ENCODE results near the gene OR52E2. TPM values are rescaled to one million over a fixed set of nuclear protein-coding genes. Genes with fewer than 3 reads are reported as not detected.

The OR52E2 gene
- total and polyA plus RNA-seq, 2 donors (not counting 1 experiment from before 2014, with no cell fraction given), result not detected

DNA sequence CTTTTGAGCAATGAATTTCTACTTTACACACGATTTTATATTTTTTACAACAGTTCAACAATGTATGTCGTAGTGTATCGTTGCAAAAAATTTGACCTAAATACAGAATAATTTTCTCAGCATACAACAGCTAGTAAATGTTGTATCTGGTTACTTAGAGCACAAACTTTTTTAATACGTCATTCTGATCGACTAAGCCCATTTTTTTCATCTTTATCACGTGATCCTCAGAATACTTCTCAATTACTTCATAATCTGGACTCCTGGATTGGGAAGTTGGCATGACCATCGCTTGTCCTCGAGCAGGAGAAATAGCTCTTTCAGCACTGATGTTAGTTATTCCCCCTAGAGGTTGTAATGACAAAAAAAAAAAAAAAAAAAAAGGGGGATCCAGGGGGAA, 48.2 kb downstream of the OR52E2 start:
- no peak for DNase-seq (ENCODE audit: low read depth in 2 of 2)
- Histone ChIP-seq H3K27me3 (ENCODE audit: control insufficient read depth, insufficient read depth, low read length) (no peaks in the 10 kb centered on the region), H3K36me3 (ENCODE audit: control insufficient read depth, insufficient read depth, low read length) (no peaks in the 10 kb centered on the region), H3K27ac (ENCODE audit: insufficient read depth, low read length) (no peak overlapping the region), H3K79me2 (ENCODE audit: control insufficient read depth, insufficient read depth, low read length) (no peaks in the 10 kb centered on the region), H3K4me1 (ENCODE audit: control insufficient read depth, extremely low read depth, insufficient read depth, low read length) (no peaks in the 10 kb centered on the region), H3K9ac (ENCODE audit: insufficient read depth, low read length) (no peak overlapping the region), H3K4me2 (ENCODE audit: extremely low read depth, insufficient read depth, low read length) (no peak overlapping the region), H3K4me3 (replicated peaks in 1 of 4; ENCODE audit: control extremely low read depth in 1 of 4, insufficient read depth in 1 of 4, low read depth in 3 of 4, low read length in 4 of 4) (no peak overlapping the region), H4K20me1 (ENCODE audit: control insufficient read depth, extremely low read depth, insufficient read depth, low read length) (no peaks in the 10 kb centered on the region), H3K9me3 (ENCODE audit: control insufficient read depth, insufficient read depth, low read depth, low read length) (no peaks in the 10 kb centered on the region), H2AFZ (ENCODE audit: low read length) (no peak overlapping the region)
- TF ChIP-seq EZH2 (IDR thresholded peaks at IDR 0.05; ENCODE audit: low read length, missing control alignments), result no peak
- TF ChIP-seq, protein P1, sequence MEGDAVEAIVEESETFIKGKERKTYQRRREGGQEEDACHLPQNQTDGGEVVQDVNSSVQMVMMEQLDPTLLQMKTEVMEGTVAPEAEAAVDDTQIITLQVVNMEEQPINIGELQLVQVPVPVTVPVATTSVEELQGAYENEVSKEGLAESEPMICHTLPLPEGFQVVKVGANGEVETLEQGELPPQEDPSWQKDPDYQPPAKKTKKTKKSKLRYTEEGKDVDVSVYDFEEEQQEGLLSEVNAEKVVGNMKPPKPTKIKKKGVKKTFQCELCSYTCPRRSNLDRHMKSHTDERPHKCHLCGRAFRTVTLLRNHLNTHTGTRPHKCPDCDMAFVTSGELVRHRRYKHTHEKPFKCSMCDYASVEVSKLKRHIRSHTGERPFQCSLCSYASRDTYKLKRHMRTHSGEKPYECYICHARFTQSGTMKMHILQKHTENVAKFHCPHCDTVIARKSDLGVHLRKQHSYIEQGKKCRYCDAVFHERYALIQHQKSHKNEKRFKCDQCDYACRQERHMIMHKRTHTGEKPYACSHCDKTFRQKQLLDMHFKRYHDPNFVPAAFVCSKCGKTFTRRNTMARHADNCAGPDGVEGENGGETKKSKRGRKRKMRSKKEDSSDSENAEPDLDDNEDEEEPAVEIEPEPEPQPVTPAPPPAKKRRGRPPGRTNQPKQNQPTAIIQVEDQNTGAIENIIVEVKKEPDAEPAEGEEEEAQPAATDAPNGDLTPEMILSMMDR (conservative IDR thresholded peaks at IDR 0.05 in 1 of 2, IDR thresholded peaks at IDR 0.05 in 1 of 2; ENCODE audit: low read depth in 1 of 2, low read length in 2 of 2), result no peak

Other genes with a start within 250 kb of the OR52E2 start
- not detected in 2 replicates for gene OR51F2, start 238.3 kb downstream of the OR52E2 start, total RNA-seq
- not detected in 2 replicates for gene OR51F2, start 238.3 kb downstream of the OR52E2 start, polyA plus RNA-seq
- not detected in 2 replicates for gene OR51S1, start 210.4 kb downstream of the OR52E2 start, total RNA-seq
- gene OR51S1, start 210.4 kb downstream of the OR52E2 start, polyA plus RNA-seq, result not detected in 2 replicates
- not detected in 2 replicates for gene OR51T1, start 177.7 kb downstream of the OR52E2 start, total RNA-seq
- gene OR51T1, start 177.7 kb downstream of the OR52E2 start, polyA plus RNA-seq, result not detected in 2 replicates
- gene OR51A7, start 155.8 kb downstream of the OR52E2 start, total RNA-seq, result not detected in 2 replicates
- not detected in 2 replicates for gene OR51A7, start 155.8 kb downstream of the OR52E2 start, polyA plus RNA-seq
- not detected in 2 replicates for gene OR51G2, start 140.3 kb downstream of the OR52E2 start, total RNA-seq
- not detected in 2 replicates for gene OR51G2, start 140.3 kb downstream of the OR52E2 start, polyA plus RNA-seq
- gene OR51G1, start 135.3 kb downstream of the OR52E2 start, total RNA-seq, result not detected in 2 replicates
- gene OR51G1, start 135.3 kb downstream of the OR52E2 start, polyA plus RNA-seq, result not detected in 2 replicates
- gene OR51A4, start 112.0 kb downstream of the OR52E2 start, total RNA-seq, result not detected in 2 replicates
- not detected in 2 replicates for gene OR51A4, start 112.0 kb downstream of the OR52E2 start, polyA plus RNA-seq
- not detected in 2 replicates for gene OR51A2, start 103.9 kb downstream of the OR52E2 start, total RNA-seq
- not detected in 2 replicates for gene OR51A2, start 103.9 kb downstream of the OR52E2 start, polyA plus RNA-seq
- not detected in 2 replicates for gene OR51L1, start 64.8 kb downstream of the OR52E2 start, total RNA-seq
- gene OR51L1, start 64.8 kb downstream of the OR52E2 start, polyA plus RNA-seq, result not detected in 2 replicates
- gene OR52J3, start 13.1 kb downstream of the OR52E2 start, total RNA-seq, result not detected in 2 replicates
- not detected in 2 replicates for gene OR52J3, start 13.1 kb downstream of the OR52E2 start, polyA plus RNA-seq
- gene OR52E1, start 9.9 kb upstream of the OR52E2 start, total RNA-seq, result not detected in 2 replicates
- not detected in 2 replicates for gene OR52E1, start 9.9 kb upstream of the OR52E2 start, polyA plus RNA-seq
- not detected in 2 replicates for gene OR52A5, start 78.7 kb upstream of the OR52E2 start, total RNA-seq
- not detected in 2 replicates for gene OR52A5, start 78.7 kb upstream of the OR52E2 start, polyA plus RNA-seq
- gene OR52A1, start 95.1 kb upstream of the OR52E2 start, total RNA-seq, result not detected in 2 replicates
- gene OR52A1, start 95.1 kb upstream of the OR52E2 start, polyA plus RNA-seq, result not detected in 2 replicates
- not detected in 2 replicates for gene OR51V1, start 141.1 kb upstream of the OR52E2 start, total RNA-seq
- not detected in 2 replicates for gene OR51V1, start 141.1 kb upstream of the OR52E2 start, polyA plus RNA-seq
- gene HBB, start 167.4 kb upstream of the OR52E2 start, total RNA-seq, result not detected in 2 replicates
- 0.16 and 0.22 TPM in 2 replicates for gene HBB, start 167.4 kb upstream of the OR52E2 start, polyA plus RNA-seq
- 5.9 TPM in 1 of 2 replicates, not detected in the other for gene HBD, start 174.9 kb upstream of the OR52E2 start, total RNA-seq
- 17.1 and 53.4 TPM in 2 replicates for gene HBD, start 174.9 kb upstream of the OR52E2 start, polyA plus RNA-seq
- not detected in 2 replicates for gene HBG1, start 190.2 kb upstream of the OR52E2 start, total RNA-seq
- 0.41 and 0.46 TPM in 2 replicates for gene HBG1, start 190.2 kb upstream of the OR52E2 start, polyA plus RNA-seq
- gene HBG2, start 195.2 kb upstream of the OR52E2 start, total RNA-seq, result not detected in 2 replicates
- 0.93 and 2.6 TPM in 2 replicates for gene HBG2, start 195.2 kb upstream of the OR52E2 start, polyA plus RNA-seq
- gene HBE1, start 210.3 kb upstream of the OR52E2 start, total RNA-seq, result 0.33 TPM in 1 of 2 replicates, not detected in the other
- 2.0 and 3.1 TPM in 2 replicates for gene HBE1, start 210.3 kb upstream of the OR52E2 start, polyA plus RNA-seq
- 0.17 TPM in 1 of 2 replicates, not detected in the other for gene OR51B4, start 242.3 kb upstream of the OR52E2 start, total RNA-seq
- gene OR51B4, start 242.3 kb upstream of the OR52E2 start, polyA plus RNA-seq, result not detected in 2 replicates

All from fibroblast of lung (primary cell).